GM12878 (cell line): ENCODE data around the gene MYO15A.

Experiments
- CTCF ChIP-seq, 3 experiments: IDR thresholded peaks in 2 of 3; conservative IDR thresholded peaks in 1 of 3; 2 replicates each; pipeline ENCODE4 v1.5.1; 2011; ENCODE audit warnings: low read depth in 3 of 3, low read length in 3 of 3, mild to moderate bottlenecking in 3 of 3, control low read depth in 2 of 3, moderate library complexity in 2 of 3, inconsistent platforms in 1 of 3, mixed read lengths in 1 of 3; ENCODE audit not compliant: control insufficient read depth in 2 of 3, insufficient read depth in 1 of 3; ENCODE audit errors: extremely low read depth in 1 of 3
- GABPA ChIP-seq: IDR thresholded peaks from 2 replicates; pipeline ENCODE4 v1.6.1; 2014; ENCODE audit warnings: antibody characterized with exemption, low read depth, mild to moderate bottlenecking, inconsistent platforms
- PAX8 ChIP-seq: fragments of 450-650 bp; IDR thresholded peaks from 2 replicates; pipeline ENCODE4 v1.6.1; 2017; ENCODE audit warnings: mild to moderate bottlenecking, moderate library complexity
- POLR2AphosphoS5 ChIP-seq: IDR thresholded peaks from 2 replicates; pipeline ENCODE4 v1.6.1; 2011; ENCODE audit warnings: mild to moderate bottlenecking, low read length, inconsistent platforms
- REST ChIP-seq: IDR thresholded peaks from 2 replicates; pipeline ENCODE4 v1.6.1; 2012; ENCODE audit warnings: mild to moderate bottlenecking, low read depth, low read length
- SMC3 ChIP-seq: IDR thresholded peaks from 2 replicates; pipeline ENCODE4 v1.6.1; 2011; ENCODE audit warnings: low read length, improper control_type of control experiment, borderline replicate concordance
- ZBTB11 ChIP-seq: fragments of 450-650 bp; formaldehyde crosslinking; IDR thresholded peaks from 2 replicates; pipeline ENCODE4 v1.5.0; 2022; ENCODE audit warnings: mild to moderate bottlenecking, missing genetic modification characterization

- no peak for TF ChIP-seq ZBTB11 (CRISPR knock-in tag)
- TF ChIP-seq REST: no peak
- TF ChIP-seq CTCF (IDR thresholded peaks at IDR 0.05 in 2 of 3, conservative IDR thresholded peaks at IDR 0.05 in 1 of 3; ENCODE audit: control insufficient read depth in 2 of 3, extremely low read depth in 1 of 3, insufficient read depth in 1 of 3, low read depth in 3 of 3, low read length in 3 of 3): no peak
- TF ChIP-seq POLR2AphosphoS5: no peak
- no peak for TF ChIP-seq GABPA
- TF ChIP-seq PAX8: no peak
- no peak for TF ChIP-seq SMC3
Measured at GRCh38 chr17:18227635-18228034, 119.1 kb downstream of the MYO15A start.
